ENCODE data around the gene CDKN2AIPNL. TPM values are rescaled to one million over a fixed set of nuclear protein-coding genes. Genes with fewer than 3 reads are reported as not detected.

Gene CDKN2AIPNL
- total and polyA plus RNA-seq, 3 donors from 2014 or later = 36.0 to 42.6 (median 37.1) TPM

- Histone ChIP-seq H3K27ac (no peak overlapping the region), H3K4me3 (no peak overlapping the region), H3K4me1 (peaks cover 7% of the 10 kb centered on the region), H3K36me3 (ENCODE audit: low read depth, missing control alignments) (no peaks in the 10 kb centered on the region), H3K9me3 (no peaks in the 10 kb centered on the region), H3K27me3 (no peaks in the 10 kb centered on the region)
- intact Hi-C loops (cut with DNase I; ENCODE audit: low total_unique reads) = no loop called here
- 91 to 93% methylated on average over 4 of the region's 4 CpGs for WGBS, 2 donors
- TF ChIP-seq POLR2A (IDR thresholded peaks at IDR 0.05) (no peak), CTCF (IDR thresholded peaks at IDR 0.05) (no peak)
- no peak for DNase-seq
Measured at GRCh38 chr5:134437340-134437846, 25.7 kb upstream of the CDKN2AIPNL start.

GRCh38 chr5:134436523-134437339 is 25.1 kb upstream of the CDKN2AIPNL start:
- intact Hi-C loops (cut with DNase I; ENCODE audit: low total_unique reads) = no loop called here
- DNase-seq = peak; percentile 31
- Histone ChIP-seq H3K4me3 (no peak overlapping the region), H3K27me3 (no peaks in the 10 kb centered on the region), H3K36me3 (ENCODE audit: low read depth, missing control alignments) (no peaks in the 10 kb centered on the region), H3K27ac (no peak overlapping the region), H3K4me1 (peaks cover 7% of the 10 kb centered on the region), H3K9me3 (no peaks in the 10 kb centered on the region)
- TF ChIP-seq POLR2A (IDR thresholded peaks at IDR 0.05) (no peak), CTCF (IDR thresholded peaks at IDR 0.05) (no peak)
- 50 to 60% methylated on average over 14 to 20 of the region's 20 CpGs for WGBS, 2 donors

GRCh38 chr5:134435560-134435959 is 23.9 kb upstream of the CDKN2AIPNL start:
- no peak for TF ChIP-seq POLR2A (IDR thresholded peaks at IDR 0.05)
- no peak for TF ChIP-seq CTCF (IDR thresholded peaks at IDR 0.05)
- WGBS, 2 donors = 88 to 92% methylated on average over 2 of the region's 2 CpGs
- Histone ChIP-seq H3K27ac (no peak overlapping the region), H3K4me3 (no peak overlapping the region), H3K9me3 (no peaks in the 10 kb centered on the region), H3K4me1 (peaks cover 7% of the 10 kb centered on the region), H3K27me3 (no peaks in the 10 kb centered on the region), H3K36me3 (ENCODE audit: low read depth, missing control alignments) (no peaks in the 10 kb centered on the region)
- intact Hi-C loops (cut with DNase I; ENCODE audit: low total_unique reads) = no loop called here
- no peak for DNase-seq

- Histone ChIP-seq H3K36me3 (ENCODE audit: low read depth, missing control alignments) (no peaks in the 10 kb centered on the region), H3K27me3 (no peaks in the 10 kb centered on the region), H3K4me1 (peaks cover 7% of the 10 kb centered on the region), H3K4me3 (no peak overlapping the region), H3K9me3 (no peaks in the 10 kb centered on the region), H3K27ac (no peak overlapping the region)
- WGBS, 2 donors = 79 to 84% methylated on average over 14 of the region's 14 CpGs
- intact Hi-C loops (cut with DNase I; ENCODE audit: low total_unique reads) = no loop called here
- no peak for DNase-seq
- TF ChIP-seq CTCF (IDR thresholded peaks at IDR 0.05) = no peak
- no peak for TF ChIP-seq POLR2A (IDR thresholded peaks at IDR 0.05)
Measured at GRCh38 chr5:134432677-134433359, 21.1 kb upstream of the CDKN2AIPNL start.
